HAP-1 (cell line): Measurements from ENCODE around the gene ARID3A.
"Not testable (repeated sequence)": the region's sequence is repeated elsewhere in the genome, so short reads cannot be mapped to it uniquely, and the experiment has no call there.

Source experiments
- DNase-seq, 2 experiments: peaks; one replicate each; pipeline ENCODE4 v3.0.0-alpha.2; 2016 to 2020; ENCODE audit warnings: low spot score in 2 of 2
- H3K27me3 ChIP-seq: fragments of 250-450 bp; sonication (Bioruptor Pico); 2 replicates; pipeline ENCODE4 v1.5.1; 2020; ENCODE audit warnings: low read depth, mild to moderate bottlenecking, moderate library complexity
- H3K36me3 ChIP-seq: fragments of 250-450 bp; sonication (Bioruptor Pico); replicated peaks from 2 replicates; pipeline ENCODE4 v1.5.1; 2020; ENCODE audit warnings: mild to moderate bottlenecking
- H3K4me1 ChIP-seq: fragments of 250-450 bp; sonication (Bioruptor Pico); 2 replicates; pipeline ENCODE4 v1.5.1; 2020; ENCODE audit warnings: mild to moderate bottlenecking
- H3K4me3 ChIP-seq: fragments of 250-450 bp; sonication (Bioruptor Pico); 2 replicates; pipeline ENCODE4 v1.5.1; 2020; ENCODE audit warnings: mild to moderate bottlenecking, moderate library complexity
- H3K9me3 ChIP-seq: fragments of 250-450 bp; sonication (Bioruptor Pico); 2 replicates; pipeline ENCODE4 v1.5.1; 2020; ENCODE audit warnings: mild to moderate bottlenecking, moderate library complexity
- in situ Hi-C: fragments of 300-500 bp; cut with MboI; formaldehyde crosslinking; loops from 3 replicates; pipeline ENCODE4 v1.14.3; 2020; ENCODE audit warnings: low sequenced_read_pairs, inconsistent platforms, mixed read lengths

The ARID3A gene

GRCh38 chr19:956766-957440, 31.1 kb downstream of the ARID3A start:
- DNase-seq = no peak
- Histone ChIP-seq H3K9me3 (no peaks in the 10 kb centered on the region), H3K36me3 (peaks cover 1% of the 10 kb centered on the region; the same call in 1 of the 2 replicates), H3K4me3 (no peak overlapping the region), H3K27me3 (no peaks in the 10 kb centered on the region), H3K4me1 (no peaks in the 10 kb centered on the region)
- in situ Hi-C loops = no loop called here

- H3K9me3 ChIP-seq, H3K4me1 ChIP-seq, in situ Hi-C loops, H3K36me3 ChIP-seq, DNase-seq, H3K4me3 ChIP-seq, H3K27me3 ChIP-seq: not testable (repeated sequence)
Observed at GRCh38 chr19:957578-957977, 31.7 kb downstream of the ARID3A start.

- Histone ChIP-seq H3K9me3 (no peaks in the 10 kb centered on the region), H3K4me3 (no peak overlapping the region), H3K27me3 (no peaks in the 10 kb centered on the region), H3K36me3 (peaks cover 7% of the 10 kb centered on the region; the same call in 1 of the 2 replicates), H3K4me1 (no peaks in the 10 kb centered on the region)
- in situ Hi-C loops = no loop called here
- DNase-seq = no peak
Observed at GRCh38 chr19:958967-959855, 33.4 kb downstream of the ARID3A start.

- no peaks in the 10 kb centered on the region for H3K9me3 ChIP-seq
- no peaks in the 10 kb centered on the region for H3K4me1 ChIP-seq
- H3K27me3 ChIP-seq = no peaks in the 10 kb centered on the region
- no peak for DNase-seq
- in situ Hi-C loops = no loop called here
- no peak overlapping the region for H3K4me3 ChIP-seq
- peaks cover 15% of the 10 kb centered on the region for H3K36me3 ChIP-seq
Observed at GRCh38 chr19:960020-960419, 34.2 kb downstream of the ARID3A start.

GRCh38 chr19:960601-960938, 34.7 kb downstream of the ARID3A start:
- H3K9me3 ChIP-seq = no peaks in the 10 kb centered on the region
- no peaks in the 10 kb centered on the region for H3K27me3 ChIP-seq
- DNase-seq = no peak
- in situ Hi-C loops = no loop called here
- H3K4me1 ChIP-seq = no peaks in the 10 kb centered on the region
- peaks cover 21% of the 10 kb centered on the region for H3K36me3 ChIP-seq
- no peak overlapping the region for H3K4me3 ChIP-seq

GRCh38 chr19:961866-962620, 36.2 kb downstream of the ARID3A start:
- H3K4me1 ChIP-seq = no peaks in the 10 kb centered on the region
- no peaks in the 10 kb centered on the region for H3K9me3 ChIP-seq
- DNase-seq = no peak
- H3K4me3 ChIP-seq = no peak overlapping the region
- in situ Hi-C loops = no loop called here
- peaks cover 28% of the 10 kb centered on the region for H3K36me3 ChIP-seq
- H3K27me3 ChIP-seq = no peaks in the 10 kb centered on the region

GRCh38 chr19:962683-963400, 37.0 kb downstream of the ARID3A start:
- no peak overlapping the region for H3K4me3 ChIP-seq
- H3K36me3 ChIP-seq = peaks cover 34% of the 10 kb centered on the region
- H3K4me1 ChIP-seq = no peaks in the 10 kb centered on the region
- no peaks in the 10 kb centered on the region for H3K27me3 ChIP-seq
- in situ Hi-C loops = no loop called here
- H3K9me3 ChIP-seq = no peaks in the 10 kb centered on the region
- DNase-seq = no peak

- DNase-seq = no peak
- Histone ChIP-seq H3K36me3 (peaks cover 37% of the 10 kb centered on the region), H3K27me3 (no peaks in the 10 kb centered on the region), H3K4me3 (no peak overlapping the region), H3K9me3 (no peaks in the 10 kb centered on the region; the same call in 1 of the 2 replicates), H3K4me1 (no peaks in the 10 kb centered on the region)
- in situ Hi-C loops = no loop called here
Observed at GRCh38 chr19:963486-963951, 37.7 kb downstream of the ARID3A start.

- in situ Hi-C loops = no loop called here
- DNase-seq = no peak
- peaks cover 43% of the 10 kb centered on the region for H3K36me3 ChIP-seq
- no peak overlapping the region for H3K4me3 ChIP-seq
- no peaks in the 10 kb centered on the region for H3K27me3 ChIP-seq
- H3K4me1 ChIP-seq = no peaks in the 10 kb centered on the region
- no peaks in the 10 kb centered on the region; the same call in 1 of the 2 replicates for H3K9me3 ChIP-seq
Observed at GRCh38 chr19:964116-964520, 38.3 kb downstream of the ARID3A start.

- Histone ChIP-seq H3K4me3 (no peak overlapping the region), H3K4me1 (no peaks in the 10 kb centered on the region), H3K36me3 (peaks cover 50% of the 10 kb centered on the region), H3K9me3 (peaks cover 2% of the 10 kb centered on the region), H3K27me3 (no peaks in the 10 kb centered on the region)
- in situ Hi-C loops = no loop called here
- DNase-seq = no peak
Observed at GRCh38 chr19:964761-965694, 39.2 kb downstream of the ARID3A start.

- DNase-seq = no peak
- H3K9me3 ChIP-seq = peaks cover 11% of the 10 kb centered on the region
- no peaks in the 10 kb centered on the region for H3K27me3 ChIP-seq
- in situ Hi-C loops = no loop called here
- H3K4me3 ChIP-seq = no peak overlapping the region
- H3K4me1 ChIP-seq = no peaks in the 10 kb centered on the region
- peaks cover 66% of the 10 kb centered on the region for H3K36me3 ChIP-seq
Observed at GRCh38 chr19:966485-967088, 40.8 kb downstream of the ARID3A start.

GRCh38 chr19:970695-971094, 44.9 kb downstream of the ARID3A start:
- H3K36me3 ChIP-seq = peaks cover 48% of the 10 kb centered on the region

More at GRCh38 chr19:970695-971094, 44.9 kb downstream of the ARID3A start:
- Histone ChIP-seq H3K4me1 (no peaks in the 10 kb centered on the region), H3K9me3 (peaks cover 11% of the 10 kb centered on the region), H3K27me3 (no peaks in the 10 kb centered on the region), H3K4me3 (no peak overlapping the region)
- in situ Hi-C loops = no loop called here
- no peak for DNase-seq
